H9 (cell line): Measurements from ENCODE around the gene FAM20A. TPM values are rescaled to one million over a fixed set of nuclear protein-coding genes. Genes with fewer than 3 reads are reported as not detected.
A peak's percentile ranks its signal among the peaks of the same experiment; 100 is the strongest.

Experiments
- DNase-seq: peaks from one replicate; pipeline ENCODE4 v3.0.0-alpha.2; 2017
- H2AFZ ChIP-seq: one replicate; pipeline ENCODE4 v1.6.1; 2013; ENCODE audit warnings: mild to moderate bottlenecking, low read length, control low read depth, moderate library complexity
- H2AK5ac ChIP-seq: 2 replicates; pipeline ENCODE4 v1.6.1; 2013; ENCODE audit warnings: low read length, control low read depth, mixed read lengths; ENCODE audit not compliant: insufficient read length
- H2BK120ac ChIP-seq: one replicate; pipeline ENCODE4 v1.6.1; 2013; ENCODE audit warnings: low read depth, mild to moderate bottlenecking, low read length, control low read depth, inconsistent platforms; ENCODE audit not compliant: poor library complexity, severe bottlenecking
- H2BK12ac ChIP-seq: 2 replicates; pipeline ENCODE4 v1.6.1; 2013; ENCODE audit warnings: low read length, control low read depth, mixed read lengths, low read depth; ENCODE audit not compliant: insufficient read length
- H2BK15ac ChIP-seq: 2 replicates; pipeline ENCODE4 v1.6.1; 2013; ENCODE audit warnings: low read depth, low read length, control low read depth
- H2BK20ac ChIP-seq: one replicate; pipeline ENCODE4 v1.6.1; 2013; ENCODE audit warnings: low read depth, mild to moderate bottlenecking, low read length, control low read depth, inconsistent platforms; ENCODE audit not compliant: poor library complexity, severe bottlenecking
- H2BK5ac ChIP-seq: 2 replicates; pipeline ENCODE4 v1.6.1; 2013; ENCODE audit warnings: low read length, control low read depth, mixed read lengths; ENCODE audit not compliant: insufficient read length
- H3K14ac ChIP-seq: 2 replicates; pipeline ENCODE4 v1.6.1; 2013; ENCODE audit warnings: low read length, control low read depth; ENCODE audit not compliant: insufficient read depth
- H3K18ac ChIP-seq: 2 replicates; pipeline ENCODE4 v1.6.1; 2013; ENCODE audit warnings: low read depth, mild to moderate bottlenecking, mixed read lengths, low read length, control low read depth; ENCODE audit not compliant: insufficient read length
- H3K23ac ChIP-seq: 2 replicates; pipeline ENCODE4 v1.6.1; 2013; ENCODE audit warnings: low read length, control low read depth, mixed read lengths, low read depth; ENCODE audit not compliant: insufficient read length
- H3K23me2 ChIP-seq: 2 replicates; pipeline ENCODE4 v1.6.1; 2013; ENCODE audit warnings: low read depth, mild to moderate bottlenecking, mixed read lengths, low read length, control low read depth; ENCODE audit not compliant: insufficient read length, poor library complexity, severe bottlenecking
- H3K27ac ChIP-seq: 2 replicates; pipeline ENCODE4 v1.5.1; 2013; ENCODE audit warnings: low read length, control low read depth, mixed read lengths, low read depth; ENCODE audit not compliant: insufficient read length
- H3K27me3 ChIP-seq: 2 replicates; pipeline ENCODE4 v1.6.1; 2013; ENCODE audit warnings: low read length, control low read depth, inconsistent platforms; ENCODE audit not compliant: insufficient read depth
- H3K4ac ChIP-seq: 2 replicates; pipeline ENCODE4 v1.6.1; 2013; ENCODE audit warnings: low read depth, mild to moderate bottlenecking, control low read depth, inconsistent platforms, low read length, moderate library complexity
- H3K4me1 ChIP-seq: 2 replicates; pipeline ENCODE4 v1.6.1; 2013; ENCODE audit warnings: low read length, control low read depth, inconsistent platforms; ENCODE audit not compliant: insufficient read depth
- H3K4me2 ChIP-seq: 2 replicates; pipeline ENCODE4 v1.6.1; 2013; ENCODE audit warnings: low read length, control low read depth, mixed read lengths; ENCODE audit not compliant: insufficient read length, insufficient read depth
- H3K56ac ChIP-seq: 2 replicates; pipeline ENCODE4 v1.6.1; 2013; ENCODE audit warnings: low read depth, mild to moderate bottlenecking, mixed read lengths, low read length, control low read depth; ENCODE audit not compliant: insufficient read length
- H3K79me1 ChIP-seq: 2 replicates; pipeline ENCODE4 v1.6.1; 2013; ENCODE audit warnings: low read depth, mild to moderate bottlenecking, moderate library complexity, low read length, control low read depth, inconsistent platforms; ENCODE audit not compliant: insufficient read depth, poor library complexity, severe bottlenecking
- H3K79me2 ChIP-seq: 2 replicates; pipeline ENCODE4 v1.6.1; 2013; ENCODE audit warnings: low read length, control low read depth, inconsistent platforms; ENCODE audit not compliant: insufficient read depth
- H3K9ac ChIP-seq: 2 replicates; pipeline ENCODE4 v1.6.1; 2013; ENCODE audit warnings: low read length, control low read depth, mixed read lengths; ENCODE audit not compliant: insufficient read length; ENCODE audit errors: extremely low read depth
- H3K9me3 ChIP-seq: one replicate; pipeline ENCODE4 v1.6.1; 2013; ENCODE audit warnings: low read depth, low read length, inconsistent platforms; ENCODE audit not compliant: control insufficient read depth
- H3T11ph ChIP-seq: one replicate; pipeline ENCODE4 v1.6.1; 2013; ENCODE audit warnings: mild to moderate bottlenecking, low read length, control low read depth, inconsistent platforms
- H4K20me1 ChIP-seq: one replicate; pipeline ENCODE4 v1.6.1; 2013; ENCODE audit not compliant: control insufficient read depth, insufficient read length, insufficient read depth
- H4K5ac ChIP-seq: 2 replicates; pipeline ENCODE4 v1.6.1; 2013; ENCODE audit warnings: low read depth, mild to moderate bottlenecking, mixed read lengths, low read length, control low read depth; ENCODE audit not compliant: insufficient read length
- H4K8ac ChIP-seq: replicated peaks from 2 replicates; pipeline ENCODE4 v1.6.1; 2013; ENCODE audit warnings: low read length, control low read depth, mixed read lengths, low read depth; ENCODE audit not compliant: insufficient read length
- H4K91ac ChIP-seq: 2 replicates; pipeline ENCODE4 v1.6.1; 2013; ENCODE audit warnings: low read depth, mild to moderate bottlenecking, moderate library complexity, mixed read lengths, low read length, control low read depth; ENCODE audit not compliant: insufficient read length
- H3K27ac Mint-ChIP-seq, 3 experiments: 2 replicates in 2 of 3; 3 replicates in 1 of 3; pipeline ENCODE4 v1.8.0; 2020 to 2021; ENCODE audit warnings: mixed read lengths in 3 of 3, mild to moderate bottlenecking in 1 of 3, moderate library complexity in 1 of 3
- H3K27me3 Mint-ChIP-seq: 2 replicates; pipeline ENCODE4 v1.8.0; 2021; ENCODE audit warnings: low read depth, mild to moderate bottlenecking, moderate library complexity, mixed read lengths
- H3K36me3 Mint-ChIP-seq, 3 experiments: 2 replicates in 2 of 3; 3 replicates in 1 of 3; pipeline ENCODE4 v1.8.0; 2020 to 2021; ENCODE audit warnings: low read depth in 3 of 3, mixed read lengths in 3 of 3; ENCODE audit not compliant: insufficient read depth in 1 of 3
- H3K4me1 Mint-ChIP-seq, 2 experiments: 2 replicates each; pipeline ENCODE4 v1.8.0; 2020; ENCODE audit warnings: mixed read lengths in 2 of 2
- H3K4me3 Mint-ChIP-seq, 2 experiments: 2 replicates in 1 of 2; 3 replicates in 1 of 2; pipeline ENCODE4 v1.8.0; 2020 to 2021; ENCODE audit warnings: mild to moderate bottlenecking in 2 of 2, mixed read lengths in 2 of 2, moderate library complexity in 1 of 2
- H3K9me3 Mint-ChIP-seq, 2 experiments: 2 replicates in 1 of 2; 3 replicates in 1 of 2; pipeline ENCODE4 v1.8.0; 2020; ENCODE audit warnings: mild to moderate bottlenecking in 2 of 2, mixed read lengths in 2 of 2, moderate library complexity in 1 of 2
- CTCF ChIP-seq: fragments of 200-600 bp; sonication (generic); conservative IDR thresholded peaks from 3 replicates; pipeline ENCODE4 v1.8.0; 2021; ENCODE audit warnings: antibody characterized with exemption, mild to moderate bottlenecking
- WGBS: extraction: QIAGEN DNeasy Blood & Tissue Kit; methylation state at CpG from one replicate; pipeline ENCODE4 v1.1.7; 2013; ENCODE audit warnings: missing lambda C conversion rate, low lambda C conversion rate, mixed read lengths; ENCODE audit not compliant: insufficient read length; ENCODE audit errors: extremely low coverage; 5-methylcytosine and 5-hydroxymethylcytosine counted together
- long read RNA-seq: library from polyadenylated mRNA; unstranded; transcript quantifications from one replicate; pipeline ENCODE4 v2.0.0, GENCODE V29; 2020
- total RNA-seq: library from RNA; stranded (reverse); gene quantifications from 2 replicates; pipeline ENCODE4 v1.2.1, GENCODE V29; 2021

Gene FAM20A
- total RNA-seq, result 33.5 and 34.4 TPM in 2 replicates
- long read RNA-seq, transcript FAM20A-205 (11 exons, 2,955 nt), result major isoform, 14 of 37 reads
- long read RNA-seq, partial matches to known transcripts, result 8 of 37 reads
- long read RNA-seq, other reads (novel, unspliced or antisense), result 15 of 37 reads

- H3K9ac ChIP-seq, result no peak within 1 kb of the TSS
- H3K27me3 ChIP-seq, result peaks cover 10% of the 10 kb centered on the region; the same call in 1 of the 2 replicates
- no peaks in the 10 kb centered on the region for H3K79me1 ChIP-seq
- no peak within 1 kb of the TSS for H2BK5ac ChIP-seq
- no peak within 1 kb of the TSS for H3K4ac ChIP-seq
- peak; percentile 68 for DNase-seq
- no peak within 1 kb of the TSS for H3T11ph ChIP-seq
- peak within 1 kb of the TSS; percentile 78 to 94 for H3K4me3 Mint-ChIP-seq
- H3K4me2 ChIP-seq, result peak within 1 kb of the TSS; percentile 37
- H3K9me3 Mint-ChIP-seq, result no peaks in the 10 kb centered on the region; a peak in 1 of 5 replicates
- no peak within 1 kb of the TSS for H2BK12ac ChIP-seq
- no peak within 1 kb of the TSS for H3K56ac ChIP-seq
- H3K23ac ChIP-seq, result no peak within 1 kb of the TSS
- peaks cover 5% of the 10 kb centered on the region; the same call in 1 of the 2 replicates for H3K4me1 ChIP-seq
- 0 out of 2 replicates have a peak, but pooled peaks cover 1% of the 10 kb centered on the region for H3K79me2 ChIP-seq
- H3K27me3 Mint-ChIP-seq, result peaks cover 29% of the 10 kb centered on the region
- peaks cover 7% of the 10 kb centered on the region for H3K23me2 ChIP-seq
- no peak for TF ChIP-seq CTCF
- H2BK120ac ChIP-seq, result no peak within 1 kb of the TSS
- H4K8ac ChIP-seq, result no peak within 1 kb of the TSS
- H3K27ac Mint-ChIP-seq, result no peak within 1 kb of the TSS
- WGBS, result no CpG with 5 or more reads among the region's 69 CpGs
- peak within 1 kb of the TSS; percentile 43; the same call in 1 of the 2 replicates for H3K14ac ChIP-seq
- H3K18ac ChIP-seq, result no peak within 1 kb of the TSS
- H2AFZ ChIP-seq, result no peak within 1 kb of the TSS
- H4K20me1 ChIP-seq, result no peaks in the 10 kb centered on the region
- H2BK15ac ChIP-seq, result no peak within 1 kb of the TSS
- no peak within 1 kb of the TSS for H3K27ac ChIP-seq
- peaks cover 0 to 32% (median 18%) of the 10 kb centered on the region in 3 experiments; a peak in 6 of 7 replicates for H3K36me3 Mint-ChIP-seq
- no peak within 1 kb of the TSS for H2AK5ac ChIP-seq
- peaks cover 50 to 54% of the 10 kb centered on the region in 2 experiments for H3K4me1 Mint-ChIP-seq
- no peak within 1 kb of the TSS for H4K91ac ChIP-seq
- no peaks in the 10 kb centered on the region for H3K9me3 ChIP-seq
- H4K5ac ChIP-seq, result no peak within 1 kb of the TSS
- no peak within 1 kb of the TSS for H2BK20ac ChIP-seq
Observed at GRCh38 chr17:68600931-68601564, at the start of gene FAM20A. FAM20A (minus strand) TSS chr17:68601367; CDS start chr17:68600666, 701 bp downstream.
